MM.1S (cell line): ENCODE data around the gene CNTNAP2.

Experiments used
- DNase-seq: peaks from one replicate; pipeline ENCODE4 v3.0.0-alpha.2; 2015
- H2AFZ ChIP-seq: fragments of 300-600 bp; sonication (generic); 2 replicates; pipeline ENCODE4 v1.6.0; 2016; ENCODE audit warnings: antibody characterized with exemption, low read length
- H3F3A ChIP-seq: fragments of 300-600 bp; sonication (generic); 2 replicates; pipeline ENCODE4 v1.6.1; 2016; ENCODE audit warnings: mild to moderate bottlenecking, antibody characterized with exemption, low read length, moderate library complexity, mixed read lengths; ENCODE audit not compliant: insufficient read depth
- H3K27ac ChIP-seq: fragments of 300-600 bp; sonication (generic); 2 replicates; pipeline ENCODE4 v1.5.1; 2016; ENCODE audit warnings: mild to moderate bottlenecking, low read length
- H3K27me3 ChIP-seq: fragments of 300-600 bp; sonication (generic); replicated peaks from 2 replicates; pipeline ENCODE4 v1.6.0; 2016; ENCODE audit warnings: low read length; ENCODE audit not compliant: insufficient read depth
- H3K36me3 ChIP-seq: fragments of 300-600 bp; sonication (generic); replicated peaks from 2 replicates; pipeline ENCODE4 v1.6.1; 2016; ENCODE audit warnings: mild to moderate bottlenecking, low read length, mixed read lengths; ENCODE audit not compliant: insufficient read depth
- H3K4me1 ChIP-seq: fragments of 300-600 bp; sonication (generic); 2 replicates; pipeline ENCODE4 v1.6.1; 2016; ENCODE audit warnings: low read length, mixed read lengths
- H3K4me2 ChIP-seq: fragments of 300-600 bp; sonication (generic); 2 replicates; pipeline ENCODE4 v1.6.0; 2016; ENCODE audit warnings: low read depth, low read length
- H3K4me3 ChIP-seq: fragments of 300-600 bp; sonication (generic); 2 replicates; pipeline ENCODE4 v1.5.1; 2016; ENCODE audit warnings: low read length, mixed read lengths
- H3K79me2 ChIP-seq: fragments of 300-600 bp; sonication (generic); 2 replicates; pipeline ENCODE4 v1.6.1; 2016; ENCODE audit warnings: mixed run types, low read length, mixed read lengths
- H3K9ac ChIP-seq: fragments of 300-600 bp; sonication (generic); 2 replicates; pipeline ENCODE4 v1.6.1; 2016; ENCODE audit warnings: low read length, mixed read lengths
- H3K9me2 ChIP-seq: fragments of 300-600 bp; sonication (generic); replicated peaks from 2 replicates; pipeline ENCODE4 v1.6.1; 2016; ENCODE audit warnings: mild to moderate bottlenecking, low read length, mixed read lengths; ENCODE audit not compliant: insufficient read depth
- H3K9me3 ChIP-seq: fragments of 300-600 bp; sonication (generic); replicated peaks from 2 replicates; pipeline ENCODE4 v1.6.1; 2016; ENCODE audit warnings: mild to moderate bottlenecking, low read length, mixed read lengths; ENCODE audit not compliant: insufficient read depth
- H4K20me1 ChIP-seq: fragments of 300-600 bp; sonication (generic); 2 replicates; pipeline ENCODE4 v1.6.1; 2016; ENCODE audit warnings: mild to moderate bottlenecking, low read length, moderate library complexity, mixed read lengths; ENCODE audit not compliant: insufficient read depth
- CTCF ChIP-seq: fragments of 300-600 bp; sonication (generic); IDR thresholded peaks from 2 replicates; pipeline ENCODE4 v1.5.1; 2016; ENCODE audit warnings: antibody characterized with exemption, low read length, mixed read lengths
- EZH2 ChIP-seq: fragments of 300-600 bp; sonication (generic); optimal IDR thresholded peaks from 2 replicates; pipeline ENCODE3; 2017; ENCODE audit warnings: low read depth, mild to moderate bottlenecking, antibody characterized with exemption, low read length, mixed read lengths
- EZH2phosphoT487 ChIP-seq: fragments of 300-600 bp; sonication (generic); IDR thresholded peaks from 2 replicates; pipeline ENCODE4 v1.6.1; 2018; ENCODE audit warnings: antibody characterized with exemption, low read length

Gene CNTNAP2

DNA sequence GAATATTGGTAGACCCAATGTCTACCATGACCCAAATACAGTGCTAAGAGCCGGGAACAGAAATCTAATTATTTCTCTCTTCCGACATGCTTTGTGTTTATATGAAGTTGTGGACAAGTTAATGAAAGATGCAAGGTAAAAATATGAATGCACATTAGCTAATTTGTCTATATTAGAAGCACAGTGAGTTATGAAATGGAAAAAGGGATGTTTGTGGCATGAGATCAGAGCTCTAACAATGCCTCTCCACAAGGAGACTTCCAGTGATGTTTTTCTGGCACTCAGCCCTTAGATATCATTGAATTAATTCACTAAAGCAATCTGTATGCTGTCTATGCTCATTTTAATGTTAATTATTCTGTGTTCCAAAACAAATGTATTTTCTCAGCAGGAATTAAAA is 897.2 kb downstream of the CNTNAP2 start:
- TF ChIP-seq EZH2phosphoT487 (no peak), EZH2 (no peak)
- Histone ChIP-seq H3K4me2 (no peak overlapping the region), H3K79me2 (no peaks in the 10 kb centered on the region), H4K20me1 (no peaks in the 10 kb centered on the region), H3K27me3 (no peaks in the 10 kb centered on the region), H3K9me2 (no peaks in the 10 kb centered on the region), H3K27ac (no peak overlapping the region), H3K4me1 (no peaks in the 10 kb centered on the region), H3K9me3 (no peaks in the 10 kb centered on the region), H3K36me3 (no peaks in the 10 kb centered on the region), H3K9ac (no peak overlapping the region), H2AFZ (no peak overlapping the region), H3K4me3 (no peak overlapping the region), H3F3A (no peaks in the 10 kb centered on the region)
- no peak for DNase-seq

- H4K20me1 ChIP-seq, result no peaks in the 10 kb centered on the region
- no peaks in the 10 kb centered on the region for H3F3A ChIP-seq
- no peak overlapping the region for H2AFZ ChIP-seq
- no peak overlapping the region for H3K27ac ChIP-seq
- no peaks in the 10 kb centered on the region for H3K27me3 ChIP-seq
- no peaks in the 10 kb centered on the region for H3K9me3 ChIP-seq
- H3K9me2 ChIP-seq, result no peaks in the 10 kb centered on the region
- TF ChIP-seq EZH2phosphoT487, result no peak
- no peak for TF ChIP-seq EZH2
- no peak for TF ChIP-seq CTCF
- no peaks in the 10 kb centered on the region for H3K79me2 ChIP-seq
- H3K4me1 ChIP-seq, result no peaks in the 10 kb centered on the region
- H3K9ac ChIP-seq, result no peak overlapping the region
- no peak overlapping the region for H3K4me3 ChIP-seq
- DNase-seq, result no peak
- H3K4me2 ChIP-seq, result no peak overlapping the region
- no peaks in the 10 kb centered on the region for H3K36me3 ChIP-seq
These were observed 897.8 kb downstream of the CNTNAP2 start for GRCh38 chr7:147014286-147014955.

GRCh38 chr7:147015999-147016398 is 899.4 kb downstream of the CNTNAP2 start:
- DNase-seq, result no peak
- no peaks in the 10 kb centered on the region for H3K79me2 ChIP-seq
- TF ChIP-seq CTCF (no peak), EZH2 (no peak)
- no peak overlapping the region for H3K9ac ChIP-seq
- H3K27ac ChIP-seq, result no peak overlapping the region
- H3K4me1 ChIP-seq, result no peaks in the 10 kb centered on the region
- no peak overlapping the region for H3K4me2 ChIP-seq
- H2AFZ ChIP-seq, result no peak overlapping the region
- no peak overlapping the region for H3K4me3 ChIP-seq
- H3K27me3 ChIP-seq, result no peaks in the 10 kb centered on the region
- H3K9me3 ChIP-seq, result no peaks in the 10 kb centered on the region
- H3K9me2 ChIP-seq, result no peaks in the 10 kb centered on the region
- no peaks in the 10 kb centered on the region for H3F3A ChIP-seq
- no peaks in the 10 kb centered on the region for H4K20me1 ChIP-seq
- no peaks in the 10 kb centered on the region for H3K36me3 ChIP-seq

DNA sequence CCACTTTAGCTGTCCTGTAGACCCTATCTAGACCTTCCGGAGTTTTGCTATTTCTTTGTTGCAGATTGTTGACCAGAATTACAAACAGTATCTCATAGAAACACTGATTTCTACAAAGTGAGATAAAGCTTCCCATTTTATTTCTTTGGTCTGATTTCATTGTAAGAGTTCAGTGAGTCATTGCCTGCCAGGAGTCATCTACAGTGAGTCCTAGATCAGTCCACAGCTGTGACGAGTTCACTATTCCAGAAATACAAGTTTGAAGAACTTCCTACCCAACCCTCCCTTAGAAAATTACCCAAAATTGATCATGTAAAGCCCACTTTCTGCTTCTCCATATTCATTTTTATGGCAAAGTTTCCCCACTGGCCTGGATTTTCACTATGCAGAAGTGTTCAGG is 905.5 kb downstream of the CNTNAP2 start:
- Histone ChIP-seq H3K4me2 (no peak overlapping the region), H2AFZ (no peak overlapping the region), H3K27me3 (no peaks in the 10 kb centered on the region), H3K9me2 (no peaks in the 10 kb centered on the region), H3K9ac (no peak overlapping the region), H3K36me3 (no peaks in the 10 kb centered on the region), H4K20me1 (no peaks in the 10 kb centered on the region), H3K4me3 (no peak overlapping the region), H3K9me3 (no peaks in the 10 kb centered on the region), H3K27ac (no peak overlapping the region), H3K4me1 (no peaks in the 10 kb centered on the region), H3F3A (no peaks in the 10 kb centered on the region), H3K79me2 (no peaks in the 10 kb centered on the region)
- no peak for DNase-seq
- TF ChIP-seq EZH2phosphoT487 (no peak), EZH2 (no peak), CTCF (no peak)
